ENCODE data around the gene DLGAP4.

The DLGAP4 gene

GRCh38 chr20:36279776-36280175 is 26.4 kb upstream of the DLGAP4 start:
- Histone ChIP-seq H2AFZ (ENCODE audit: low read depth) (no peak overlapping the region), H3K36me3 (ENCODE audit: insufficient read depth) (no peaks in the 10 kb centered on the region), H4K20me1 (ENCODE audit: insufficient read depth) (no peaks in the 10 kb centered on the region), H3K4me1 (ENCODE audit: low read depth, poor library complexity, severe bottlenecking) (no peaks in the 10 kb centered on the region), H3K4me3 (IDR thresholded peaks at IDR 0.05; ENCODE audit: insufficient read depth, low read depth, low read length) (no peak overlapping the region), H3K79me2 (ENCODE audit: insufficient read depth, low read depth) (no peaks in the 10 kb centered on the region), H3K27me3 (ENCODE audit: insufficient read depth, low read depth) (peaks cover 24% of the 10 kb centered on the region; the same call in 1 of the 2 replicates), H3K27ac (no peak overlapping the region), H3K4me2 (no peak overlapping the region), H3K9ac (no peak overlapping the region)
- no peak for TF ChIP-seq CTCF (conservative IDR thresholded peaks at IDR 0.05; ENCODE audit: low read depth, low read length)

GRCh38 chr20:36281785-36282380 is 24.3 kb upstream of the DLGAP4 start:
- Histone ChIP-seq H3K4me2 (no peak overlapping the region), H3K36me3 (ENCODE audit: insufficient read depth) (no peaks in the 10 kb centered on the region), H3K79me2 (ENCODE audit: insufficient read depth, low read depth) (no peaks in the 10 kb centered on the region), H3K27me3 (ENCODE audit: insufficient read depth, low read depth) (peaks cover 13% of the 10 kb centered on the region; the same call in 1 of the 2 replicates), H3K9ac (no peak overlapping the region), H4K20me1 (ENCODE audit: insufficient read depth) (no peaks in the 10 kb centered on the region), H3K27ac (no peak overlapping the region), H3K4me1 (ENCODE audit: low read depth, poor library complexity, severe bottlenecking) (no peaks in the 10 kb centered on the region), H3K4me3 (IDR thresholded peaks at IDR 0.05; ENCODE audit: insufficient read depth, low read depth, low read length) (no peak overlapping the region), H2AFZ (ENCODE audit: low read depth) (no peak overlapping the region; the same call in 1 of the 2 replicates)
- no peak for TF ChIP-seq CTCF (conservative IDR thresholded peaks at IDR 0.05; ENCODE audit: low read depth, low read length)

- no peak for TF ChIP-seq CTCF (conservative IDR thresholded peaks at IDR 0.05; ENCODE audit: low read depth, low read length)
Measured at GRCh38 chr20:36284751-36285150, 21.4 kb upstream of the DLGAP4 start.

GRCh38 chr20:36285746-36286447 is 20.2 kb upstream of the DLGAP4 start:
- Histone ChIP-seq H3K4me2 (no peak overlapping the region), H2AFZ (ENCODE audit: low read depth) (no peak overlapping the region), H3K36me3 (ENCODE audit: insufficient read depth) (no peaks in the 10 kb centered on the region), H3K27ac (no peak overlapping the region), H4K20me1 (ENCODE audit: insufficient read depth) (no peaks in the 10 kb centered on the region), H3K79me2 (ENCODE audit: insufficient read depth, low read depth) (no peaks in the 10 kb centered on the region), H3K9ac (no peak overlapping the region), H3K4me1 (ENCODE audit: low read depth, poor library complexity, severe bottlenecking) (no peaks in the 10 kb centered on the region), H3K4me3 (IDR thresholded peaks at IDR 0.05; ENCODE audit: insufficient read depth, low read depth, low read length) (no peak overlapping the region), H3K27me3 (ENCODE audit: insufficient read depth, low read depth) (no peaks in the 10 kb centered on the region; the same call in 1 of the 2 replicates)
- no peak for TF ChIP-seq CTCF (conservative IDR thresholded peaks at IDR 0.05; ENCODE audit: low read depth, low read length)

More at GRCh38 chr20:36284751-36285150, 21.4 kb upstream of the DLGAP4 start:
- Histone ChIP-seq H3K4me1 (ENCODE audit: low read depth, poor library complexity, severe bottlenecking) (no peaks in the 10 kb centered on the region), H3K27me3 (ENCODE audit: insufficient read depth, low read depth) (no peaks in the 10 kb centered on the region; the same call in 1 of the 2 replicates), H4K20me1 (ENCODE audit: insufficient read depth) (no peaks in the 10 kb centered on the region), H3K4me2 (no peak overlapping the region), H3K27ac (no peak overlapping the region), H3K79me2 (ENCODE audit: insufficient read depth, low read depth) (no peaks in the 10 kb centered on the region), H3K9ac (no peak overlapping the region), H3K36me3 (ENCODE audit: insufficient read depth) (no peaks in the 10 kb centered on the region), H2AFZ (ENCODE audit: low read depth) (no peak overlapping the region), H3K4me3 (IDR thresholded peaks at IDR 0.05; ENCODE audit: insufficient read depth, low read depth, low read length) (no peak overlapping the region)
